A549 (cell line): ENCODE data around the gene TMPRSS5.

Experiments
- CHD2 ChIP-seq: fragments of 150-350 bp; IDR thresholded peaks from 2 replicates; pipeline ENCODE4 v1.6.1; 2014; ENCODE audit warnings: low read length; ENCODE audit not compliant: partially characterized antibody
- CTCF ChIP-seq: fragments of >200 bp; sonication (Bioruptor Twin); formaldehyde crosslinking; IDR thresholded peaks from 3 replicates; pipeline ENCODE4 v1.5.1; 2016
- HDAC2 ChIP-seq: fragments of 200-600 bp; sonication (generic); IDR thresholded peaks from 2 replicates; pipeline ENCODE4 v1.6.1; 2016
- MAX ChIP-seq: IDR thresholded peaks from 2 replicates; pipeline ENCODE4 v1.6.1; 2012
- NFE2L2 ChIP-seq: fragments of 150-350 bp; conservative IDR thresholded peaks from 2 replicates; pipeline ENCODE4 v1.6.1; 2014; ENCODE audit warnings: low read length
- NR3C1 ChIP-seq: fragments of >200 bp; sonication (Bioruptor Twin); formaldehyde crosslinking; IDR thresholded peaks from 3 replicates; pipeline ENCODE4 v1.6.1; 2017
- POLR2A ChIP-seq: IDR thresholded peaks from 2 replicates; pipeline ENCODE4 v1.6.1; 2012; ENCODE audit warnings: mild to moderate bottlenecking, low read length
- RAD21 ChIP-seq, 2 experiments: fragments of >200 bp in 1 of 2; sonication (Bioruptor Twin) in 1 of 2; formaldehyde crosslinking in 1 of 2; IDR thresholded peaks in 1 of 2; conservative IDR thresholded peaks in 1 of 2; 2 replicates in 1 of 2; 3 replicates in 1 of 2; pipeline ENCODE4 v1.6.1; 2012 to 2018; ENCODE audit warnings: inconsistent platforms in 1 of 2
- REST ChIP-seq: fragments of 200-600 bp; sonication (generic); IDR thresholded peaks from 2 replicates; pipeline ENCODE4 v1.6.1; 2016; ENCODE audit warnings: antibody characterized with exemption, mild to moderate bottlenecking, moderate library complexity
- RFX5 ChIP-seq: fragments of 450-650 bp; IDR thresholded peaks from 2 replicates; pipeline ENCODE4 v1.7.1; 2014; ENCODE audit warnings: antibody characterized with exemption, mild to moderate bottlenecking, moderate library complexity
- USF2 ChIP-seq: fragments of 450-650 bp; IDR thresholded peaks from 2 replicates; pipeline ENCODE4 v1.6.1; 2014; ENCODE audit warnings: antibody characterized with exemption
- TF ChIP-seq, protein P1 (sequence below): IDR thresholded peaks from 2 replicates; pipeline ENCODE4 v1.6.1; 2012

- TF ChIP-seq CTCF (no peak), MAX (no peak), HDAC2 (no peak), NR3C1 (no peak), USF2 (no peak), POLR2A (no peak), CHD2 (no peak), REST (no peak), NFE2L2 (no peak), RAD21 (conservative IDR thresholded peaks at IDR 0.05 in 1 of 2, IDR thresholded peaks at IDR 0.05 in 1 of 2) (no peak), RFX5 (no peak)
- TF ChIP-seq, protein P1, sequence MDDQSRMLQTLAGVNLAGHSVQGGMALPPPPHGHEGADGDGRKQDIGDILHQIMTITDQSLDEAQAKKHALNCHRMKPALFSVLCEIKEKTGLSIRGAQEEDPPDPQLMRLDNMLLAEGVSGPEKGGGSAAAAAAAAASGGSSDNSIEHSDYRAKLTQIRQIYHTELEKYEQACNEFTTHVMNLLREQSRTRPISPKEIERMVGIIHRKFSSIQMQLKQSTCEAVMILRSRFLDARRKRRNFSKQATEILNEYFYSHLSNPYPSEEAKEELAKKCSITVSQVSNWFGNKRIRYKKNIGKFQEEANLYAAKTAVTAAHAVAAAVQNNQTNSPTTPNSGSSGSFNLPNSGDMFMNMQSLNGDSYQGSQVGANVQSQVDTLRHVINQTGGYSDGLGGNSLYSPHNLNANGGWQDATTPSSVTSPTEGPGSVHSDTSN = no peak
Measured at GRCh38 chr11:113736323-113736722, 30.2 kb upstream of the TMPRSS5 start.
